ENCODE measurements around the gene KMT2A. TPM values are rescaled to one million over a fixed set of nuclear protein-coding genes. Genes with fewer than 3 reads are reported as not detected.

The KMT2A gene
- total RNA-seq, 2 donors from 2014 or later = 76.9 to 78.8 TPM

DNA sequence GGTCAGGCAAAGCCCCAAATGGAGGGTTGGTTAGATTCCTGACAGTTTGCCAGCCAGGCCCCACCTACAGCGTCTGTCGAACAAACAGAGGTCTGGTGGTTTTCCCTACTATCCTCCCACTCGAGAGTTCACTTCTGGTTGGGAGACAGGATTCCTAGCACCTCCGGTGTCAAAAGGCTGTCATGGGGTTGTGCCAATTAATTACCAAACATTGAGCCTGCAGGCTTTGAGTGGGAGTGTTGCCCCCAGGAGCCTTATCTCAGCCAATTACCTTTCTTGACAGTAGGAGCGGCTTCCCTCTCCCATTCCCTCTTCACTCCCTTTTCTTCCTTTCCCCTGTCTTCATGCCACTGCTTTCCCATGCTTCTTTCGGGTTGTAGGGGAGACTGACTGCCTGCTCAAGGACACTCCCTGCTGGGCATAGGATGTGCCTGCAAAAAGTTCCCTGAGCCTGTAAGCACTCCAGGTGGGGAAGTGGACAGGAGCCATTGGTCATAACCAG lies 86.3 kb downstream of the KMT2A start:
- WGBS, 2 experiments (ENCODE audit: insufficient coverage in 1 of 2, insufficient read length in 1 of 2) = 67 to 72% methylated on average over 2 to 6 of the region's 6 CpGs
- H3K27ac Mint-ChIP-seq = peak overlapping the region; percentile 82

DNA sequence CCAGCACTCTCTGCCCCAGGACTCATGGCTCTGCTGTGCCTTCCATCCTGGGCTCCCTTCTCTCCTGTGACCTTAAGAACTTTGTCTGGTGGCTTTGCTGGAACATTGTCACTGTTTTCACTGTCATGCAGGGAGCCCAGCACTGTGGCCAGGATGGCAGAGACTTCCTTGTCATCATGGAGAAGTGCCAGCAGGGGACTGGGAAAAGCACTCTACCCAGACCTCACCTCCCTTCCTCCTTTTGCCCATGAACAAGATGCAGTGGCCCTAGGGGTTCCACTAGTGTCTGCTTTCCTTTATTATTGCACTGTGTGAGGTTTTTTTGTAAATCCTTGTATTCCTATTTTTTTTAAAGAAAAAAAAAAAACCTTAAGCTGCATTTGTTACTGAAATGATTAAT lies 88.1 kb downstream of the KMT2A start:
- H3K9me3 ChIP-seq (ENCODE audit: control insufficient read depth, low read length) = no peaks in the 10 kb centered on the region
- no peaks in the 10 kb centered on the region for H3K27me3 ChIP-seq (ENCODE audit: control insufficient read depth, insufficient read depth, low read length, poor library complexity, severe bottlenecking)
- H3K27ac ChIP-seq (ENCODE audit: low read depth, low read length) = no peak overlapping the region
- H3K4me3 Mint-ChIP-seq = no peak overlapping the region
- peaks cover 46% of the 10 kb centered on the region for H3K36me3 Mint-ChIP-seq (ENCODE audit: low read depth)
- H3K4me3 ChIP-seq (ENCODE audit: low read length) = no peak overlapping the region
- H3K27me3 Mint-ChIP-seq (ENCODE audit: insufficient read depth) = no peaks in the 10 kb centered on the region
- peaks cover 5% of the 10 kb centered on the region for H3K4me1 ChIP-seq (ENCODE audit: control insufficient read depth, insufficient read depth, low read length)
- no peak overlapping the region for H3K9ac ChIP-seq (ENCODE audit: extremely low read depth, low read length, poor library complexity, severe bottlenecking)
- no peak overlapping the region for H3K27ac Mint-ChIP-seq
- peaks cover 62% of the 10 kb centered on the region for H3K36me3 ChIP-seq (ENCODE audit: control insufficient read depth, insufficient read depth, low read length)
- no peaks in the 10 kb centered on the region for H3K9me3 Mint-ChIP-seq
- peaks cover 34% of the 10 kb centered on the region for H3K4me1 Mint-ChIP-seq
- no peak for DNase-seq
- TF ChIP-seq, protein P1, sequence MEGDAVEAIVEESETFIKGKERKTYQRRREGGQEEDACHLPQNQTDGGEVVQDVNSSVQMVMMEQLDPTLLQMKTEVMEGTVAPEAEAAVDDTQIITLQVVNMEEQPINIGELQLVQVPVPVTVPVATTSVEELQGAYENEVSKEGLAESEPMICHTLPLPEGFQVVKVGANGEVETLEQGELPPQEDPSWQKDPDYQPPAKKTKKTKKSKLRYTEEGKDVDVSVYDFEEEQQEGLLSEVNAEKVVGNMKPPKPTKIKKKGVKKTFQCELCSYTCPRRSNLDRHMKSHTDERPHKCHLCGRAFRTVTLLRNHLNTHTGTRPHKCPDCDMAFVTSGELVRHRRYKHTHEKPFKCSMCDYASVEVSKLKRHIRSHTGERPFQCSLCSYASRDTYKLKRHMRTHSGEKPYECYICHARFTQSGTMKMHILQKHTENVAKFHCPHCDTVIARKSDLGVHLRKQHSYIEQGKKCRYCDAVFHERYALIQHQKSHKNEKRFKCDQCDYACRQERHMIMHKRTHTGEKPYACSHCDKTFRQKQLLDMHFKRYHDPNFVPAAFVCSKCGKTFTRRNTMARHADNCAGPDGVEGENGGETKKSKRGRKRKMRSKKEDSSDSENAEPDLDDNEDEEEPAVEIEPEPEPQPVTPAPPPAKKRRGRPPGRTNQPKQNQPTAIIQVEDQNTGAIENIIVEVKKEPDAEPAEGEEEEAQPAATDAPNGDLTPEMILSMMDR (conservative IDR thresholded peaks at IDR 0.05) = peak; percentile 33

More for the DNA sequence above, 86.3 kb downstream of the KMT2A start:
- Mint-ChIP-seq H3K9me3 (no peaks in the 10 kb centered on the region), H3K4me3 (no peak overlapping the region), H3K36me3 (ENCODE audit: low read depth) (peaks cover 53% of the 10 kb centered on the region), H3K27me3 (ENCODE audit: insufficient read depth) (no peaks in the 10 kb centered on the region), H3K4me1 (peaks cover 28% of the 10 kb centered on the region)
- H3K4me3 ChIP-seq (ENCODE audit: low read length) = no peak overlapping the region
- peaks cover 74% of the 10 kb centered on the region for H3K36me3 ChIP-seq (ENCODE audit: control insufficient read depth, insufficient read depth, low read length)
- no peak overlapping the region for H3K27ac ChIP-seq (ENCODE audit: low read depth, low read length)
- TF ChIP-seq, protein P1 (conservative IDR thresholded peaks at IDR 0.05) = peak; percentile 70
- no peak overlapping the region for H3K9ac ChIP-seq (ENCODE audit: extremely low read depth, low read length, poor library complexity, severe bottlenecking)
- H3K4me1 ChIP-seq (ENCODE audit: control insufficient read depth, insufficient read depth, low read length) = peaks cover 4% of the 10 kb centered on the region
- DNase-seq = peak; percentile 80
- no peaks in the 10 kb centered on the region for H3K27me3 ChIP-seq (ENCODE audit: control insufficient read depth, insufficient read depth, low read length, poor library complexity, severe bottlenecking)
- no peaks in the 10 kb centered on the region for H3K9me3 ChIP-seq (ENCODE audit: control insufficient read depth, low read length)

DNA sequence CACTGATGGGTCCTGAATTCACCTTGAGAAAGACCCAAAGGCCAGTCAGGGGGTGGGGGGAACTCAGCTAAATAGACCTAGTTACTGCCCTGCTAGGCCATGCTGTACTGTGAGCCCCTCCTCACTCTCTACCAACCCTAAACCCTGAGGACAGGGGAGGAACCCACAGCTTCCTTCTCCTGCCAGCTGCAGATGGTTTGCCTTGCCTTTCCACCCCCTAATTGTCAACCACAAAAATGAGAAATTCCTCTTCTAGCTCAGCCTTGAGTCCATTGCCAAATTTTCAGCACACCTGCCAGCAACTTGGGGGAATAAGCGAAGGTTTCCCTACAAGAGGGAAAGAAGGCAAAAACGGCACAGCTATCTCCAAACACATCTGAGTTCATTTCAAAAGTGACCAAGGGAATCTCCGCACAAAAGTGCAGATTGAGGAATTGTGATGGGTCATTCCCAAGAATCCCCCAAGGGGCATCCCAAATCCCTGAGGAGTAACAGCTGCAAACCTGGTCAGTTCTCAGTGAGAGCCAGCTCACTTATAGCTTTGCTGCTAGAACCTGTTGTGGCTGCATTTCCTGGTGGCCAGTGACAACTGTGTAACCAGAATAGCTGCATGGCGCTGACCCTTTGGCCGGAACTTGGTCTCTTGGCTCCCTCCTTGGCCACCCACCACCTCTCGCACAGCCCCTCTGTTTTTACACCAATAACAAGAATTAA lies 88.6 kb downstream of the KMT2A start:
- H3K36me3 Mint-ChIP-seq (ENCODE audit: low read depth) = peaks cover 40% of the 10 kb centered on the region
- peaks cover 39% of the 10 kb centered on the region for H3K4me1 Mint-ChIP-seq
- DNase-seq = no peak
- Histone ChIP-seq H3K36me3 (ENCODE audit: control insufficient read depth, insufficient read depth, low read length) (peaks cover 56% of the 10 kb centered on the region), H3K4me3 (ENCODE audit: low read length) (no peak overlapping the region), H3K9ac (ENCODE audit: extremely low read depth, low read length, poor library complexity, severe bottlenecking) (no peak overlapping the region), H3K27ac (ENCODE audit: low read depth, low read length) (no peak overlapping the region), H3K9me3 (ENCODE audit: control insufficient read depth, low read length) (no peaks in the 10 kb centered on the region), H3K27me3 (ENCODE audit: control insufficient read depth, insufficient read depth, low read length, poor library complexity, severe bottlenecking) (no peaks in the 10 kb centered on the region), H3K4me1 (ENCODE audit: control insufficient read depth, insufficient read depth, low read length) (peaks cover 7% of the 10 kb centered on the region)
- TF ChIP-seq, protein P1 (conservative IDR thresholded peaks at IDR 0.05) = no peak
- 96 to 97% methylated on average over 5 to 6 of the region's 6 CpGs for WGBS, 2 experiments (ENCODE audit: insufficient coverage in 1 of 2, insufficient read length in 1 of 2)
- no peaks in the 10 kb centered on the region for H3K9me3 Mint-ChIP-seq
- H3K4me3 Mint-ChIP-seq = no peak overlapping the region
- H3K27me3 Mint-ChIP-seq (ENCODE audit: insufficient read depth) = no peaks in the 10 kb centered on the region
- no peak overlapping the region for H3K27ac Mint-ChIP-seq
